ENCODE data around the gene XBP1. TPM values are rescaled to one million over a fixed set of nuclear protein-coding genes. Genes with fewer than 3 reads are reported as not detected.

The XBP1 gene
- total and polyA plus RNA-seq, 2 of the 4 experiments (the other 2 are of a cell fraction), result 95.0 to 223 TPM

GRCh38 chr22:28798810-28799605, 1.4 kb downstream of the XBP1 start:
- intact Hi-C loops (cut with micrococcal nuclease), result loop anchor here (10.0 kb wide), 1 partner anchor 194 kb away; no protein-coding TSS in a partner anchor
- CTCF ChIA-PET, result interaction anchor here (0.6 to 1.3 kb wide), 2 partner anchors 87 to 241 kb away, joined by 3 to 6 read pairs; no protein-coding TSS in a partner anchor
- DNase-seq, result peak; percentile 96

More at GRCh38 chr22:28798810-28799605, 1.4 kb downstream of the XBP1 start:
- peak overlapping the region; percentile 91 for H3K18ac ChIP-seq (ENCODE audit: low read depth, low read length)
- in situ Hi-C loops (cut with MboI; ENCODE audit: low sequenced_read_pairs) (no loop called here), dilution Hi-C loops (cut with HindIII; ENCODE audit: low sequenced_read_pairs, unreplicated experiment) (no loop called here)
- H2AFZ ChIP-seq (replicated peaks; ENCODE audit: low read length, poor library complexity), result no peak overlapping the region
- H3K9me1 ChIP-seq (ENCODE audit: insufficient read depth, low read length), result peaks cover 8% of the 10 kb centered on the region; the same call in 1 of the 2 replicates
- H4K8ac ChIP-seq (ENCODE audit: low read depth in 2 of 2, low read length in 2 of 2), result peak overlapping the region; percentile 77 to 97; a peak in 3 of 4 replicates
- peaks cover 33% of the 10 kb centered on the region for H3K36me3 ChIP-seq (ENCODE audit: control insufficient read depth, insufficient read depth, low read length)
- H2BK120ac ChIP-seq (ENCODE audit: low read depth, low read length), result peak overlapping the region; percentile 34
- H2BK20ac ChIP-seq (ENCODE audit: low read depth, low read length), result no peak overlapping the region
- H3K14ac ChIP-seq (replicated peaks; ENCODE audit: low read depth, low read length), result peak overlapping the region; percentile 98
- H3K9me3 ChIP-seq (ENCODE audit: control insufficient read depth, insufficient read depth, low read length), result no peaks in the 10 kb centered on the region
- H2AK5ac ChIP-seq (ENCODE audit: low read depth, low read length), result peak overlapping the region; percentile 84
- no TSS peak for BruUV-seq (replicated peaks)
- H3K4me1 ChIP-seq (ENCODE audit: control insufficient read depth, insufficient read depth, low read length), result no peaks in the 10 kb centered on the region
- peak overlapping the region; percentile 99 for H3K56ac ChIP-seq (ENCODE audit: extremely low read depth, insufficient read depth, low read length)
- peak overlapping the region; percentile 98 for H2AK9ac ChIP-seq (replicated peaks; ENCODE audit: low read depth, low read length, poor library complexity)
- peak; percentile 100 for TF ChIP-seq CEBPB (IDR thresholded peaks at IDR 0.05; ENCODE audit: low read depth, low read length)
- TF ChIP-seq FOS (IDR thresholded peaks at IDR 0.05; ENCODE audit: low read depth, low read length), result peak; percentile 45; the same call in 1 of the 2 replicates
- peak; percentile 71 for TF ChIP-seq RCOR1 (IDR thresholded peaks at IDR 0.05; ENCODE audit: insufficient replicate concordance, low read length)
- TF ChIP-seq CHD1 (IDR thresholded peaks at IDR 0.05; ENCODE audit: low read depth, low read length), result no peak
- H2BK15ac ChIP-seq (ENCODE audit: low read depth, low read length), result peak overlapping the region; percentile 5; the same call in 1 of the 3 replicates
- peak overlapping the region; percentile 91 for H3K4me3 ChIP-seq (ENCODE audit: insufficient read depth, low read depth, low read length)
- peak overlapping the region; percentile 98 for H4K91ac ChIP-seq (ENCODE audit: insufficient read depth, low read depth, low read length)
- peak overlapping the region; percentile 90 for H2BK5ac ChIP-seq (ENCODE audit: low read depth, low read length, poor library complexity, severe bottlenecking)
- H3K27me3 ChIP-seq (ENCODE audit: control insufficient read depth, insufficient read depth, low read length), result no peaks in the 10 kb centered on the region
- H3K4ac ChIP-seq (ENCODE audit: low read depth, low read length), result peak overlapping the region; percentile 99
- peak overlapping the region; percentile 68 for H3K4me2 ChIP-seq (ENCODE audit: low read depth, low read length)
- 3% methylated on average over 3 of the region's 7 CpGs; no CpG with 5 or more reads in 1 of the 2 experiments for WGBS, 2 experiments (ENCODE audit: extremely low coverage in 2 of 2, insufficient read length in 1 of 2)
- H4K5ac ChIP-seq (ENCODE audit: low read depth, low read length), result peak overlapping the region; percentile 98
- H4K20me1 ChIP-seq (ENCODE audit: insufficient read depth, low read length), result peaks cover 46% of the 10 kb centered on the region
- peak overlapping the region; percentile 98 for H3K23ac ChIP-seq (ENCODE audit: low read depth, low read length)
- H3K79me1 ChIP-seq (ENCODE audit: low read depth in 1 of 2, low read length in 2 of 2), result peaks cover 31 to 65% of the 10 kb centered on the region in 2 experiments
- ATAC-seq (ENCODE audit: low read depth), result peak; percentile 24
- peak overlapping the region; percentile 92 for H3K9ac ChIP-seq (ENCODE audit: low read depth, low read length)
- peak overlapping the region; percentile 87 for H3K27ac ChIP-seq (ENCODE audit: insufficient read depth, low read length)
- POLR2A ChIA-PET (ENCODE audit: unreplicated experiment), result interaction anchor here (0.6 to 1.0 kb wide), 3 partner anchors 29 to 1075 kb away, joined by 3 read pairs; no protein-coding TSS in a partner anchor
